ENCODE measurements around the gene FBL. TPM values are rescaled to one million over a fixed set of nuclear protein-coding genes. Genes with fewer than 3 reads are reported as not detected.

FBL gene
- total RNA-seq, 1 donor from 2014 or later: 63.1 TPM

GRCh38 chr19:39845584-39845932 lies 621 bp downstream of the FBL start:
- Histone ChIP-seq H3K27ac (replicated peaks) (peak overlapping the region; percentile 89), H3K4me3 (peak overlapping the region; percentile 95), H3K36me3 (no peaks in the 10 kb centered on the region), H3K4me1 (peaks cover 59% of the 10 kb centered on the region), H3K27me3 (ENCODE audit: low read depth) (no peaks in the 10 kb centered on the region), H3K9me3 (replicated peaks) (no peaks in the 10 kb centered on the region)
- TF ChIP-seq CTCF (IDR thresholded peaks at IDR 0.05; ENCODE audit: borderline replicate concordance): no peak
- no peak for DNase-seq
- intact Hi-C loops (cut with micrococcal nuclease): no loop called here

- no peak overlapping the region for H3K27ac ChIP-seq (replicated peaks)
- peaks cover 59% of the 10 kb centered on the region for H3K4me1 ChIP-seq
- no peaks in the 10 kb centered on the region for H3K36me3 ChIP-seq
- H3K4me3 ChIP-seq: peak overlapping the region; percentile 95
- no peaks in the 10 kb centered on the region for H3K27me3 ChIP-seq (ENCODE audit: low read depth)
- intact Hi-C loops (cut with micrococcal nuclease): no loop called here
- no peak for TF ChIP-seq CTCF (IDR thresholded peaks at IDR 0.05; ENCODE audit: borderline replicate concordance)
- DNase-seq: no peak
- no peaks in the 10 kb centered on the region for H3K9me3 ChIP-seq (replicated peaks)
Measured at GRCh38 chr19:39845172-39845571, 1.0 kb downstream of the FBL start.

GRCh38 chr19:39843919-39844793 lies 2.0 kb downstream of the FBL start:
- H3K9me3 ChIP-seq (replicated peaks): no peaks in the 10 kb centered on the region
- intact Hi-C loops (cut with micrococcal nuclease): loop anchor here (5.0 kb wide), 1 partner anchor 52 kb away; no protein-coding TSS in a partner anchor
- no peaks in the 10 kb centered on the region for H3K27me3 ChIP-seq (ENCODE audit: low read depth)
- peak; percentile 71 for TF ChIP-seq CTCF (IDR thresholded peaks at IDR 0.05; ENCODE audit: borderline replicate concordance)
- no peak for DNase-seq
- peaks cover 9% of the 10 kb centered on the region for H3K36me3 ChIP-seq
- peak overlapping the region; percentile 95 for H3K4me3 ChIP-seq
- peaks cover 59% of the 10 kb centered on the region for H3K4me1 ChIP-seq
- no peak overlapping the region for H3K27ac ChIP-seq (replicated peaks)

- Histone ChIP-seq H3K9me3 (replicated peaks) (no peaks in the 10 kb centered on the region), H3K27ac (replicated peaks) (peak overlapping the region; percentile 41), H3K27me3 (ENCODE audit: low read depth) (no peaks in the 10 kb centered on the region), H3K4me3 (no peak overlapping the region), H3K4me1 (peaks cover 59% of the 10 kb centered on the region), H3K36me3 (peaks cover 22% of the 10 kb centered on the region)
- no peak for DNase-seq
- TF ChIP-seq CTCF (IDR thresholded peaks at IDR 0.05; ENCODE audit: borderline replicate concordance): no peak
- intact Hi-C loops (cut with micrococcal nuclease): loop anchor here (5.0 kb wide), 1 partner anchor 51 kb away; no protein-coding TSS in a partner anchor
Measured at GRCh38 chr19:39842693-39843435, 3.3 kb downstream of the FBL start.

GRCh38 chr19:39841041-39841440 lies 5.1 kb downstream of the FBL start:
- Histone ChIP-seq H3K4me3 (no peak overlapping the region), H3K36me3 (peaks cover 40% of the 10 kb centered on the region), H3K27me3 (ENCODE audit: low read depth) (no peaks in the 10 kb centered on the region), H3K4me1 (peaks cover 47% of the 10 kb centered on the region), H3K9me3 (replicated peaks) (no peaks in the 10 kb centered on the region), H3K27ac (replicated peaks) (no peak overlapping the region)
- intact Hi-C loops (cut with micrococcal nuclease): loop anchor here (5.0 kb wide), 1 partner anchor 49 kb away; no protein-coding TSS in a partner anchor
- no peak for DNase-seq
- TF ChIP-seq CTCF (IDR thresholded peaks at IDR 0.05; ENCODE audit: borderline replicate concordance): no peak

Measured in left ventricle myocardium inferior (tissue), 1 donor.